ENCODE measurements around the gene EBNA1BP2.
"Not testable (repeated sequence)": the region's sequence is repeated elsewhere in the genome, so short reads cannot be mapped to it uniquely, and the experiment has no call there.

EBNA1BP2 gene

DNA sequence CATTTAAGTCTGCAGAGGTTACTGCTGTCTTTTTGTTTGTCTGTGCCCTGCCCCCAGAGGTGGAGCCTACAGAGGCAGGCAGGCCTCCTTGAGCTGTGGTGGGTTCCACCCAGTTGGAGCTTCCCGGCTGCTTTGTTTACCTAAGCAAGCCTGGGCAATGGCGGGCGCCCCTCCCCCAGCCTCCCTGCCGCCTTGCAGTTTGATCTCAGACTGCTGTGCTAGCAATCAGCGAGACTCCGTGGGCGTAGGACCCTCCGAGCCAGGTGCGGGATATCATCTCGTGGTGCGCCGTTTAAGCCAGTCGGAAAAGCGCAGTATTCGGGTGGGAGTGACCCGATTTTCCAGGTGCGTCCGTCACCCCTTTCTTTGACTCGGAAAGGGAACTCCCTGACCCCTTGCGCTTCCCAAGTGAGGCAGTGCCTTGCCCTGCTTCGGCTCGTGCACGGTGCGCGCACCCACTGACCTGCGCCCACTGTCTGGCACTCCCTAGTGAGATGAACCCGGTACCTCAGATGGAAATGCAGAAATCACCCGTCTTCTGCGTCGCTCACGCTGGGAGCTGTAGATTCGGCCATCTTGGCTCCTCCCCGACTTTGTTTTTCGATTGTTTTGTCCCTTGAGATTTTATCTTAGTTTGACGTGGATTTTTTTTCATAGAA, 52.0 kb downstream of the EBNA1BP2 start:
- not testable (repeated sequence) for DNase-seq (ENCODE audit: low spot score)
